ENCODE results near the gene ZNF687. TPM values are rescaled to one million over a fixed set of nuclear protein-coding genes. Genes with fewer than 3 reads are reported as not detected.

The ZNF687 gene
- total RNA-seq, 1 experiment from 2014 or later: 23.9 TPM

- H3K36me3 ChIP-seq (ENCODE audit: control insufficient read depth, insufficient read depth, low read length): no peaks in the 10 kb centered on the region; the same call in 1 of the 2 replicates
- CTCF ChIA-PET: interaction anchor here (0.7 kb wide), 1 partner anchor 7 kb away, joined by 5 read pairs; no protein-coding TSS in a partner anchor
- intact Hi-C loops (cut with micrococcal nuclease; ENCODE audit: unreplicated experiment): no loop called here
- no peak overlapping the region for H3K4me3 ChIP-seq (ENCODE audit: low read depth, low read length)
- TF ChIP-seq CTCF (IDR thresholded peaks at IDR 0.05; ENCODE audit: insufficient read depth in 1 of 2, low read depth in 1 of 2, low read length in 1 of 2, severe bottlenecking in 1 of 2, unreplicated experiment in 1 of 2): no peak
- no peaks in the 10 kb centered on the region for H3K27me3 ChIP-seq (replicated peaks; ENCODE audit: control insufficient read depth, insufficient read depth, low read length)
- BruUV-seq (replicated peaks): no TSS peak
- Mint-ChIP-seq H3K4me3 (ENCODE audit: unreplicated experiment) (no peak overlapping the region), H3K27ac (ENCODE audit: unreplicated experiment) (no peak overlapping the region), H3K27me3 (ENCODE audit: insufficient read depth, unreplicated experiment) (peaks cover 3% of the 10 kb centered on the region), H3K4me1 (ENCODE audit: low read depth, unreplicated experiment) (no peaks in the 10 kb centered on the region), H3K9me3 (ENCODE audit: unreplicated experiment) (no peaks in the 10 kb centered on the region), H3K36me3 (ENCODE audit: insufficient read depth, unreplicated experiment) (peaks cover 55% of the 10 kb centered on the region)
- POLR2A ChIA-PET: no interaction called here
- no peaks in the 10 kb centered on the region; the same call in 1 of the 2 replicates for H3K4me1 ChIP-seq
- H3K9me3 ChIP-seq: no peaks in the 10 kb centered on the region
- no peak for DNase-seq
These were observed 22.7 kb upstream of the ZNF687 start for GRCh38 chr1:151259351-151259750.

DNA sequence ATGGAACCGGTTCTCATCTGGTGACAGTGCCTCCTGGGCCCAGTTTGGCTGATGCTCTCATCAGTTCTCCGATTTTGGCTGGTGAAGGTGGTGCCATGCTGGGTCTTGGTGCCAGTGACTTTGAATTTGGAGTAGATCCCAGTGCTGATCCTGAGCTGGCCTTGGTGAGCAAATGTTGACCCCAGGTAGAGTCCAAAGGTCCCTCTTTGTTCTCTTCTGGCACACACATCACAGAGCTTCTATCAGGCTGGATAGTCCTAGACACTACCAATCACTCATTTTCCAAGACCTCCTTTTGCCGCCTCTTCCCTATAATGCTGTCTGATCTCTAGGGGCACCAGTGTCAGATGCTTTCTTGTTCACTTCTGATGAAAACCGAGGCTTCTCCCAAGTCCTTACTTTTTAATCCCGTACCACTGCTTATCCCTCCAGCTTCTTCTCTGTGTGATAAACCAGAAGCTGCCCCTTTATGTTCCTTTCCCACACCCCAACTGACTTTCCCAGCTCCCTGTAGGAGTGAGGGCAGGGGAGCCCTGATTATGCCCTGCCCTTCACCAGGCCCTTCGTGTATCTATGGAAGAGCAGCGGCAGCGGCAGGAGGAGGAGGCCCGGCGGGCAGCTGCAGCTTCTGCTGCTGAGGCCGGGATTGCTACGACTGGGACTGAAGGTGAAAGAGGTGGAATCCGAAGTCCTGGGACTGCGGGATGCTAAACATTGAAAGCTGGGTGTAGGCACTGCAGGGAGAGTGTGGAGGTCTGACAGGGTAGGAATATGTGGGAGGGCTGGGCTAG lies 16.5 kb upstream of the ZNF687 start:
- no peaks in the 10 kb centered on the region for H3K9me3 ChIP-seq
- no peak overlapping the region for H3K4me3 Mint-ChIP-seq (ENCODE audit: unreplicated experiment)
- H3K27ac Mint-ChIP-seq (ENCODE audit: unreplicated experiment): peak overlapping the region; percentile 2
- POLR2A ChIA-PET: no interaction called here
- H3K27me3 Mint-ChIP-seq (ENCODE audit: insufficient read depth, unreplicated experiment): no peaks in the 10 kb centered on the region
- BruUV-seq (replicated peaks): TSS peak; percentile 19
- TF ChIP-seq CTCF (IDR thresholded peaks at IDR 0.05; ENCODE audit: insufficient read depth in 1 of 2, low read depth in 1 of 2, low read length in 1 of 2, severe bottlenecking in 1 of 2, unreplicated experiment in 1 of 2): no peak
- no peak for DNase-seq
- H3K4me3 ChIP-seq (ENCODE audit: low read depth, low read length): no peak overlapping the region
- peaks cover 7% of the 10 kb centered on the region for H3K4me1 Mint-ChIP-seq (ENCODE audit: low read depth, unreplicated experiment)
- no peaks in the 10 kb centered on the region for H3K27me3 ChIP-seq (replicated peaks; ENCODE audit: control insufficient read depth, insufficient read depth, low read length)
- CTCF ChIA-PET: interaction anchor here (0.6 to 1.0 kb wide), 2 partner anchors 14 to 99 kb away, joined by 3 to 6 read pairs; no protein-coding TSS in a partner anchor
- intact Hi-C loops (cut with micrococcal nuclease; ENCODE audit: unreplicated experiment): no loop called here
- no peaks in the 10 kb centered on the region for H3K9me3 Mint-ChIP-seq (ENCODE audit: unreplicated experiment)
- peaks cover 7% of the 10 kb centered on the region; the same call in 1 of the 2 replicates for H3K4me1 ChIP-seq
- peaks cover 74% of the 10 kb centered on the region for H3K36me3 Mint-ChIP-seq (ENCODE audit: insufficient read depth, unreplicated experiment)
- H3K36me3 ChIP-seq (ENCODE audit: control insufficient read depth, insufficient read depth, low read length): no peaks in the 10 kb centered on the region; the same call in none of the 2 replicates

DNA sequence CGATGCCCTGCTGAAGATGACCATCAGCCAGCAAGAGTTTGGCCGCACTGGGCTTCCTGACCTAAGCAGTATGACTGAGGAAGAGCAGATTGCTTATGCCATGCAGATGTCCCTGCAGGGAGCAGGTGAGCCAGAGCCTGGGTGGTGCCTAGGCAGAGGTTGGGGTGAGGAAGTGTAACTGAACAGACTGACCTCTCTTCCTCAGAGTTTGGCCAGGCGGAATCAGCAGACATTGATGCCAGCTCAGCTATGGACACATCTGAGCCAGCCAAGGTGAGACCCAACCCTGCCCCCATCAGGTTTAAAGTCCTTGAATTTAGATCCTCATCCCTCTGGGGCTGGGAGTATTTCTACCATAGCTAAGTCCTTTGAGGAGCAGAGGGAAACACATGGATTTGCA lies 15.8 kb upstream of the ZNF687 start:
- DNase-seq: no peak
- Histone ChIP-seq H3K9me3 (no peaks in the 10 kb centered on the region), H3K36me3 (ENCODE audit: control insufficient read depth, insufficient read depth, low read length) (no peaks in the 10 kb centered on the region; the same call in none of the 2 replicates), H3K4me1 (peaks cover 7% of the 10 kb centered on the region; the same call in 1 of the 2 replicates), H3K4me3 (ENCODE audit: low read depth, low read length) (no peak overlapping the region), H3K27me3 (replicated peaks; ENCODE audit: control insufficient read depth, insufficient read depth, low read length) (no peaks in the 10 kb centered on the region)
- Mint-ChIP-seq H3K4me1 (ENCODE audit: low read depth, unreplicated experiment) (peaks cover 7% of the 10 kb centered on the region), H3K9me3 (ENCODE audit: unreplicated experiment) (no peaks in the 10 kb centered on the region), H3K4me3 (ENCODE audit: unreplicated experiment) (no peak overlapping the region), H3K27me3 (ENCODE audit: insufficient read depth, unreplicated experiment) (no peaks in the 10 kb centered on the region), H3K36me3 (ENCODE audit: insufficient read depth, unreplicated experiment) (peaks cover 79% of the 10 kb centered on the region), H3K27ac (ENCODE audit: unreplicated experiment) (peak overlapping the region; percentile 2)
- BruUV-seq (replicated peaks): no TSS peak
- ChIA-PET POLR2A (no interaction called here), CTCF (interaction anchor here (0.6 kb wide), 1 partner anchor 78 kb away, joined by 3 read pairs; no protein-coding TSS in a partner anchor)
- no peak for TF ChIP-seq CTCF (IDR thresholded peaks at IDR 0.05; ENCODE audit: insufficient read depth in 1 of 2, low read depth in 1 of 2, low read length in 1 of 2, severe bottlenecking in 1 of 2, unreplicated experiment in 1 of 2)
- intact Hi-C loops (cut with micrococcal nuclease; ENCODE audit: unreplicated experiment): no loop called here
